HG02642 (cell line): ENCODE data around the gene ARHGEF4.

Experiments
- ATAC-seq: cut with Tn5 transposase; IDR thresholded peaks from one replicate; pipeline ENCODE4 v1.9.1; 2021; ENCODE audit warnings: mild to moderate bottlenecking; ENCODE audit not compliant: unreplicated experiment, poor library complexity

Gene ARHGEF4

GRCh38 chr2:130998561-130998960 lies 161.8 kb downstream of the ARHGEF4 start:
- no peak for ATAC-seq

DNA sequence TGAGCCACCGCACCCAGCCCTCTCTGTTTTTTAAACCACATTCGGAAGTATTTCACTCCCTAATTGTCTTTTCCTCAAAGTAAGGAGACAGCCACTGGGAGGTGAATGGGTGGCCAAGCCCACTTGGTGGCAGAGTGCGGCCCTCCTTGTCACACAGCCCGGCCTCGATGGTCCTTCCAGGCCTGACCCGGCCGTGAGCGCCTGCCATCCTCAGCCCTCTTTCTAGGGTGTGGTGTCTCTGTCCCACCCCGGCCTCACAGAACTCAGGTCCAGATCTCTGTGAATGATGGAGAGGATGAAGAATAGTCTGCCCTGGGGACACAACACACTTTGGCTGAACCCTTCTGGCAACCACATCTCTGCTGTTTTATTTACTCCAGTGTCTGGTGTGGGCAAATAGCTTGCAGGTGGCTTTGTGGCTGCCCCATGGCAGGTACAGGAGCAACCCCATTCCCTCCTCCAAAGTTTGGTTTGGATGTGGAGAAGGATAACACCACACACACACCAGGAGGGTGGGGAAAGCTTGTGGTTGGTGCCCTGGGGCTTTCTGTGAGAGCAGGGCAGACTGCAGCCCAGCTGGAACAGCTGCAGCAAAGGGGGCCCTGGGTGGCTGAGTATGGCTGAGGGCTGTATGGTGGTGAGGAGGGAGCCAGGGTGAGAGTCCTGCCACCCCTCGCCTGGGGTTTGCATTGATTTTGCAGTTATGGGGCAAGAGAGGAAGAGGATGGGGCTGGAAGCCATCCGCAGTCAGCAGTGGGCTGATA lies 167.9 kb downstream of the ARHGEF4 start:
- ATAC-seq, result no peak

DNA sequence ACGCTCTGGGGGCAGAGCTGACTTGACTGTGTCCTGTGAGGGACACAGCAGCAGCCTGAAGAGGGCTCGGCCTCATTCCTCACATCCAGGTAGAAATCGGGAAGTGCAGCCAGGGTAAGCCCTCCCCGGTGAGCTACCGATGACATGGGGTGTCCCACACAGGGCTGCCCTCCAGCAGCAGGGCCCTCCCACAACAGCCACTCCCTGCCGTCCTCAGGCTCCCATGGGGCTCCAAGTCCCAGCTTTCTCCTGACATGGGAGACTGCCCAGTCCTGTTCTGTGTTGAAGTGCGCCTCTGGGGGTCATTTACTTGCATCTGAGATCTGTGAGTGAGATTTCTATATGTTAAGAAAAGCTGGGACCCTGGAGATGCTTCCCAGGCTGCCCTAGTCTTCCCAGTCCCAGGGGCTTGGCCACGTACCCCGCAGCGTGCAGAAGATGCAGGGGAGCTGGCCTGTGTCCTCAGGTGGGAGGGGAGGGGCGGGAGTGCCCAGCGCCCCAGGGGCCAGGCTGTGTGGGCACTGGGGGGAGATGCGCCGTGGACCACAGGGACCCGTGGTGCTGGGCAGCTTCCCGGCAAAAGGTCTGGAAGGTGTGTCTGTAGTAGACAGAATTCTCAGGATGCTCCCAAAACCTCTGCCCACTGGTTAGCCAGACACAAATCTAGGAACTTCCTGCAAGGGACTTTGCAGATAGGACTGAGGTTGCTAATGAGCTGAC lies 168.7 kb downstream of the ARHGEF4 start:
- ATAC-seq, result no peak

- no peak for ATAC-seq
These were observed 169.8 kb downstream of the ARHGEF4 start for GRCh38 chr2:131006561-131006960.

GRCh38 chr2:131008967-131009366 lies 172.3 kb downstream of the ARHGEF4 start:
- no peak for ATAC-seq

DNA sequence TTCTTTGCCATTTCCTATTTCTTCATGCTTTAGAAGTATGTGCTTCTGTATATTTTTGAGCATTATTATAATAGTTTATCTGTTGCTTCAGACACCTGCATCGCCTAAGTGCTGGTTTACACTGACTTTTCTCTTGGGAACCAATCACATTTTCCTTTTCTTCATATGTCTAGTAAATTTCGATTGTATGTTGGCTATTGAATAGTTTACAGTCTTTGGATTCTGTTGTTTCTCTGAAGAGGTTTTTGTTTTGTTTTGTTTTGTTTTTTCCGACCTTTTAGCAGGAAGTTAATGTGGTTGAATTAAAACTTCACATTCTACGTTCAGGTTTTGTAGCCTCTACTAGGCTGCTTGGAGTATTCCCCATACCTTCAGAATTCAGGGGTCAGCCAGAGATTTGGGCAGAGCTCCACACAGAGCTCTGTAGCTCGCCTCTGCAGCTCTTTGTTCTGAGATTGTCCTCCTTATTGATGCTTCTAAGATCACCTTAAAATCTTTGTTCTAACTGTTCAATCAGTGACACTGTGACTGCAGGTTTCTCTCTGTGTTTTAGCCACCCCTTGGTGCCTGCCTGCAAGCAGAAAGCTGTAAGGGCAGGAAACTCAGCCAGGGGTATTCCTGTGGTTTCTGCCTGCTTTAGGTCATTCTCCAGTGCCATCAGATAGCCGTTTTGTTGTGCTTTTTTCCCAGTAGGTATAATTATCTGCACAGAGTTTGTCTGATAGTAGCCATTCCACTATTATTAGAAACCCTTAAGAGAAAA lies 173.2 kb downstream of the ARHGEF4 start:
- ATAC-seq, result no peak

DNA sequence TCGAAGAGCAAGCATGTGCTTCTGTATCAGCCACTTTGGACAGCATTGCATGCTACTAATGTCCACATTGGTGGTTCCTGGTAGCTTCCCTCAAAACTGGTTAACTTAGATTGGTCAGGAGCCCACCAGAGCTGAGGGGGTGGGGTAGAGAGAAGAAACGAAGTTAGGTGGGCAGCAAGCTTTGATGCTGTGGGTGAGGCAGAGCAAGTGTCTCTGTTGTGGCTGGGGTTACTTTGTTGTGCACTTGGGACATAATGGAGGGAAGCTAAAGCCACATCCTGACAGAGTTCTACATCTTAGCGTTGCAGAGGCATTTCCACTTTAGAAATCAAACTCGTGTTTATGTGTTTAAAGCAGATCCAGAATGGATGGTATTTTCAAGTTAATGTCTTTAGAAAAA lies 173.9 kb downstream of the ARHGEF4 start:
- no peak for ATAC-seq

GRCh38 chr2:131011486-131011885 lies 174.8 kb downstream of the ARHGEF4 start:
- no peak for ATAC-seq

DNA sequence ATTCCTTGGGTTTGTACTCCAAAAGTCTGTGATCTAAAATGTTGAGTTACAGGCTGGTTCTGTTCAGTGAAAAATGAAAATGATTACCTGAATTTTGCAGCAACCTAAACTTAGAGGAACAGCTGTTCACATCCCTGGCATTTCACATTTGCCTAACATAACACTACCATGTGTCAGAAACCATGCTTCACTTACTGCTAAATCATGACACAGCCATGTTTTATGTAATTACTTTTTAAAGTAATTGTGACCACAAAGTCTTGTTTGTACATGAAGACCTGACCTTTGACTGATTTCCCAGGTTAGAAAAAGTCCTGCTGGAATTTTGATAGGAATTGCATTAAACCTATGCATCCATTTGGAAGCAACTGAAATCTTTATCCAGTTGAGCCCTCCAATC lies 177.4 kb downstream of the ARHGEF4 start:
- no peak for ATAC-seq

DNA sequence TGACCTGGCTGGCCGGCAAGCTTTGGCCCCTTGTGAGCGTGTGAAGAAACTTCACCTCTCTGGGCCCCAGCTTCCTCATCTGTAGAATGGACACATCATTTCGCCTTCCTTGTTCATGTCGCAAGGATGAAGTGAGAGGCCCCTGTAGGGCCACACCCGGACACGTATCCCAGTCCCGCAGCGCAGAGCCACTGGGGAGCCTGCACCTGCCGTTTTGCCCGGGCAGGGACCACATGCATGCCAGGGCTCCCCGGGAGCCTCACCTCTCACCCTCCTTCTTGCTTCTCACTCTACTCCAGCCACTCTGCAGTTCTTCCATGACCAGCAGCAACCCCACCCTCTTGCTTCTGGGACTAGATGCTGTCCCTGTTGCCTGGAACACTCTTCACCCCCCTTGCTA lies 179.1 kb downstream of the ARHGEF4 start:
- ATAC-seq, result no peak

- ATAC-seq, result no peak
These were observed 180.4 kb downstream of the ARHGEF4 start for GRCh38 chr2:131016826-131017741.

DNA sequence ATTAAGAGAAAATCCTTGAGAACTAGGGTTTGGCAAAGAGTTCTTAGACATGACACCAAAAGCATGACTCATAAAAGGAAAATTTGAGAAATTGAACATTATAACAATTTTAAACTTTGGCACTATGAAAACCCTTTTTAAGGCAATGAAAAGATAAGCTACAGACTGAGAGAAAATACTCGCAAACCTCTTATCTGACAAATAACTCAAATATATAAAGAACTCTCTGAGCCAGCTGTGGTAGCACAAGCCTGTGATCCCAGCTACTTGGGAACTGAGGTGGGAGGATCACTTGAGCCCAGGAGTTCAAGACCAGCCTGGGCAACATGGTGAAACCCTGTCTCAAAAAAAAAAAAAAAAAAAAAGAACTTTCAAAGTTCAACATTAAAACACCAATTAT lies 186.0 kb downstream of the ARHGEF4 start:
- ATAC-seq, result no peak

DNA sequence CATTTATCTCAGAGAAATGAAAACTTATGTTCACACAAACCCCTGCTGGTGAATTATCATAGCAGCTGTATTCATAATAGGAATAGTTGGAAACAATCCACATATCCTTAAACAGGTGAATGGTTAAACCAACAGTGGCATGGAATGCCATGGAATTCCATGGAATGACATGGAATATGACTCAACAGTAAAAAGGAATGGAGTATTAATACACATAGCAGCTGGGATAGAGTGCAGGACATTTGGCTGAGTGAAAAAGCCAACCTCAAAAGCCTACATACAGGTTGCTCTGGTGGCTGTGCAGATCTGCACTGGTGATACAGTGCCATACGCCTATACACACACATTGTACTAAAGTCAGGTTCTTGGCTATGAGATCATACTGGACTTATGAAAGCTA lies 187.0 kb downstream of the ARHGEF4 start:
- ATAC-seq, result no peak

DNA sequence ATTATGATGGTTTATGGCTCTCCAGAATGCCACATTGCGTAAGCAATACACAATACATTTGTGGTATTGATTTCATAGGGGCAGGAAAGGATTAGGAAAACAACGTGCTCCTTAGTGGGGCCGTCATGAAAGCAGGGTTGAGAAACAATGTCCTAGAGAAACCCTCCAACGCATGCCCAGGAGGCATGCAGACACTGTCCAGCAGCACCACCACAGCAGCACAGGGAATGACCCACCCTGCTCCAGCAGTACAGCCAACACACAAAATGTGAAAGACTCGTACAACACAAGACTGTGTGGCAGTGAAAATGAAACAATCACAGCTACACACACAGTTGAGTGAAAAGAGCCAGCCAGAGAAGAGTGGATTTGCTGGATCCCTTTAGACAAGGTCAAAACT lies 190.2 kb downstream of the ARHGEF4 start:
- no peak for ATAC-seq

GRCh38 chr2:131027566-131028528 lies 191.1 kb downstream of the ARHGEF4 start:
- no peak for ATAC-seq

- ATAC-seq, result no peak
These were observed 193.1 kb downstream of the ARHGEF4 start for GRCh38 chr2:131029812-131030211.

- no peak for ATAC-seq
These were observed 193.8 kb downstream of the ARHGEF4 start for GRCh38 chr2:131030478-131030971.

- ATAC-seq, result no peak
These were observed 194.7 kb downstream of the ARHGEF4 start for GRCh38 chr2:131031431-131031841.

GRCh38 chr2:131031875-131032274 lies 195.2 kb downstream of the ARHGEF4 start:
- no peak for ATAC-seq
